ENCODE measurements around the gene SH3BP4.

GRCh38 chr2:234991793-234992192, 40.0 kb downstream of the SH3BP4 start:
- TF ChIP-seq, protein P1, sequence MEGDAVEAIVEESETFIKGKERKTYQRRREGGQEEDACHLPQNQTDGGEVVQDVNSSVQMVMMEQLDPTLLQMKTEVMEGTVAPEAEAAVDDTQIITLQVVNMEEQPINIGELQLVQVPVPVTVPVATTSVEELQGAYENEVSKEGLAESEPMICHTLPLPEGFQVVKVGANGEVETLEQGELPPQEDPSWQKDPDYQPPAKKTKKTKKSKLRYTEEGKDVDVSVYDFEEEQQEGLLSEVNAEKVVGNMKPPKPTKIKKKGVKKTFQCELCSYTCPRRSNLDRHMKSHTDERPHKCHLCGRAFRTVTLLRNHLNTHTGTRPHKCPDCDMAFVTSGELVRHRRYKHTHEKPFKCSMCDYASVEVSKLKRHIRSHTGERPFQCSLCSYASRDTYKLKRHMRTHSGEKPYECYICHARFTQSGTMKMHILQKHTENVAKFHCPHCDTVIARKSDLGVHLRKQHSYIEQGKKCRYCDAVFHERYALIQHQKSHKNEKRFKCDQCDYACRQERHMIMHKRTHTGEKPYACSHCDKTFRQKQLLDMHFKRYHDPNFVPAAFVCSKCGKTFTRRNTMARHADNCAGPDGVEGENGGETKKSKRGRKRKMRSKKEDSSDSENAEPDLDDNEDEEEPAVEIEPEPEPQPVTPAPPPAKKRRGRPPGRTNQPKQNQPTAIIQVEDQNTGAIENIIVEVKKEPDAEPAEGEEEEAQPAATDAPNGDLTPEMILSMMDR (conservative IDR thresholded peaks at IDR 0.05; ENCODE audit: low read depth, low read length), result no peak
- no peak for TF ChIP-seq EZH2 (IDR thresholded peaks at IDR 0.05; ENCODE audit: borderline replicate concordance, low read depth, low read length, poor library complexity, severe bottlenecking)
